SK-N-SH (cell line): ENCODE data around the gene TARS3. TPM values are rescaled to one million over a fixed set of nuclear protein-coding genes. Genes with fewer than 3 reads are reported as not detected.

ENCODE experiments used
- CTCF ChIA-PET: fragments of 300-600, 350-600 bp; formaldehyde crosslinking; extraction: SDS; loops from one replicate; lab custom pipeline; 2021; lab: Yijun Ruan, JAX
- POLR2A ChIA-PET: fragments of 350-600 bp; sonication (Branson Sonifier 250); formaldehyde crosslinking; extraction: SDS; loops from one replicate; lab custom pipeline; 2020; ENCODE audit warnings: antibody characterized with exemption, inconsistent platforms; lab: Yijun Ruan, JAX
- DNase-seq: peaks from one replicate; pipeline ENCODE4 v3.0.0; 2012
- H2AFZ ChIP-seq: fragments of 200-600 bp; sonication (generic); 2 replicates; pipeline ENCODE4 v1.8.1; 2016; ENCODE audit warnings: antibody characterized with exemption, mild to moderate bottlenecking, low read depth
- H3F3A ChIP-seq: fragments of 200-600 bp; sonication (generic); replicated peaks from 2 replicates; pipeline ENCODE3; 2016; ENCODE audit warnings: antibody characterized with exemption, mild to moderate bottlenecking; ENCODE audit not compliant: insufficient read depth
- H3K27ac ChIP-seq, 2 experiments: fragments of 200-500 bp in 1 of 2; fragments of 200-600 bp in 1 of 2; sonication (Bioruptor generic) in 1 of 2; sonication (generic), shearing (Covaris generic) in 1 of 2; 2 replicates each; pipeline versions ENCODE4 v1.5.1 to v1.6.1; 2014 to 2016; ENCODE audit warnings: low read depth in 2 of 2, inconsistent platforms in 1 of 2, low read length in 1 of 2, mild to moderate bottlenecking in 1 of 2, mixed read lengths in 1 of 2
- H3K27me3 ChIP-seq: fragments of 200-600 bp; sonication (generic), shearing (Covaris generic); 2 replicates; pipeline ENCODE4 v1.6.1; 2016; ENCODE audit warnings: mixed run types; ENCODE audit not compliant: insufficient read depth
- H3K36me3 ChIP-seq, 2 experiments: fragments of 200-500 bp in 1 of 2; fragments of 200-600 bp in 1 of 2; sonication (Bioruptor generic) in 1 of 2; sonication (generic) in 1 of 2; replicated peaks in 1 of 2; 2 replicates each; pipeline versions ENCODE3 to v1.5.1; 2014 to 2016; ENCODE audit warnings: low read length in 1 of 2, mild to moderate bottlenecking in 1 of 2; ENCODE audit not compliant: insufficient read depth in 2 of 2, control insufficient read depth in 1 of 2
- H3K4me1 ChIP-seq, 2 experiments: fragments of 200-500 bp in 1 of 2; fragments of 200-600 bp in 1 of 2; sonication (Bioruptor generic) in 1 of 2; sonication (generic), shearing (Covaris generic) in 1 of 2; 2 replicates each; pipeline versions ENCODE4 v1.5.1 to v1.6.1; 2014 to 2016; ENCODE audit warnings: low read depth in 1 of 2, low read length in 1 of 2, mixed run types in 1 of 2; ENCODE audit not compliant: insufficient read depth in 2 of 2, control insufficient read depth in 1 of 2
- H3K4me2 ChIP-seq: fragments of 200-600 bp; sonication (generic), shearing (Covaris generic); 2 replicates; pipeline ENCODE4 v1.6.1; 2017; ENCODE audit warnings: mixed run types
- H3K4me3 ChIP-seq, 2 experiments: fragments of 200-500 bp in 1 of 2; fragments of 200-600 bp in 1 of 2; sonication (Bioruptor generic) in 1 of 2; sonication (generic), shearing (Covaris generic) in 1 of 2; 2 replicates each; pipeline versions ENCODE4 v1.5.1 to v1.8.1; 2014 to 2016; ENCODE audit warnings: low read depth in 2 of 2, inconsistent platforms in 1 of 2, low read length in 1 of 2, mild to moderate bottlenecking in 1 of 2, mixed read lengths in 1 of 2, moderate library complexity in 1 of 2
- H3K79me2 ChIP-seq: fragments of 200-600 bp; sonication (generic); 2 replicates; pipeline ENCODE4 v1.8.1; 2017; ENCODE audit warnings: mild to moderate bottlenecking; ENCODE audit not compliant: insufficient read depth
- H3K9ac ChIP-seq: fragments of 200-600 bp; sonication (generic); 2 replicates; pipeline ENCODE4 v1.6.1; 2017; ENCODE audit warnings: mixed run types
- H3K9me2 ChIP-seq: fragments of 200-600 bp; sonication (generic); 2 replicates; pipeline ENCODE4 v1.6.1; 2017; ENCODE audit warnings: mixed run types
- H3K9me3 ChIP-seq: fragments of 200-600 bp; sonication (generic); 2 replicates; pipeline ENCODE4 v1.6.1; 2017; ENCODE audit warnings: mixed run types, mild to moderate bottlenecking, moderate library complexity
- H4K20me1 ChIP-seq: fragments of 200-600 bp; sonication (generic); 2 replicates; pipeline ENCODE4 v1.6.1; 2017; ENCODE audit warnings: mild to moderate bottlenecking, mixed run types; ENCODE audit not compliant: insufficient read depth
- CTCF ChIP-seq: fragments of 200-600 bp; sonication (generic); IDR thresholded peaks from 2 replicates; pipeline ENCODE4 v1.6.1; 2017; ENCODE audit warnings: antibody characterized with exemption, mild to moderate bottlenecking, moderate library complexity
- ELF1 ChIP-seq: IDR thresholded peaks from 2 replicates; pipeline ENCODE4 v1.4.0; 2012
- EP300 ChIP-seq, 2 experiments: IDR thresholded peaks; 2 replicates each; pipeline versions ENCODE4 v1.4.0 to v1.6.1; 2012; ENCODE audit warnings: borderline replicate concordance in 1 of 2, low read depth in 1 of 2, low read length in 1 of 2
- FOXM1 ChIP-seq: IDR thresholded peaks from 2 replicates; pipeline ENCODE4 v1.4.0; 2012; ENCODE audit warnings: low read depth, mild to moderate bottlenecking
- GABPA ChIP-seq: IDR thresholded peaks from 2 replicates; pipeline ENCODE4 v1.4.0; 2012; ENCODE audit warnings: low read depth, mild to moderate bottlenecking
- IRF3 ChIP-seq: fragments of 150-350 bp; IDR thresholded peaks from 2 replicates; pipeline ENCODE4 v1.6.1; 2016; ENCODE audit warnings: mild to moderate bottlenecking, low read depth, low read length
- MXI1 ChIP-seq: IDR thresholded peaks from 2 replicates; pipeline ENCODE4 v1.6.1; 2012; ENCODE audit warnings: mild to moderate bottlenecking, low read depth, low read length, improper control_type of control experiment
- NRF1 ChIP-seq: IDR thresholded peaks from 2 replicates; pipeline ENCODE4 v1.6.1; 2012; ENCODE audit warnings: low read depth, mild to moderate bottlenecking, low read length
- PBX3 ChIP-seq: IDR thresholded peaks from 2 replicates; pipeline ENCODE4; 2012
- POLR2AphosphoS5 ChIP-seq: IDR thresholded peaks from 2 replicates; pipeline ENCODE4 v1.6.1; 2012; ENCODE audit warnings: low read depth, low read length
- SMC3 ChIP-seq: IDR thresholded peaks from 2 replicates; pipeline ENCODE4 v1.6.1; 2012; ENCODE audit warnings: low read depth, low read length, improper control_type of control experiment
- TAF1 ChIP-seq: IDR thresholded peaks from 2 replicates; pipeline ENCODE4 v1.6.1; 2012; ENCODE audit warnings: low read depth, mild to moderate bottlenecking, low read length, moderate library complexity, borderline replicate concordance
- USF1 ChIP-seq: IDR thresholded peaks from 2 replicates; pipeline ENCODE4 v1.4.0; 2012; ENCODE audit warnings: low read depth, borderline replicate concordance
- ZBTB33 ChIP-seq: IDR thresholded peaks from 2 replicates; pipeline ENCODE4 v1.4.0; 2012; ENCODE audit warnings: low read depth, borderline replicate concordance
- WGBS: methylation state at CpG from one replicate; pipeline ENCODE4 v1.1.6; 2017; ENCODE audit warnings: low lambda C conversion rate; 5-methylcytosine and 5-hydroxymethylcytosine counted together
- polyA plus RNA-seq, 3 experiments: library from polyadenylated mRNA; depleted of rRNA; stranded (reverse); fragments of >200 nt; gene quantifications; 2 replicates each; pipeline ENCODE4 v1.2.3, GENCODE V29; 2012

The TARS3 gene
- polyA plus RNA-seq, 1 of the 3 experiments (the other 2 are of a cell fraction), result 3.5 TPM

- Histone ChIP-seq H3K4me2 (no peak overlapping the region), H3K4me1 (peaks cover 0 to 76% of the 10 kb centered on the region in 2 experiments; a peak in 2 of 4 replicates), H4K20me1 (no peaks in the 10 kb centered on the region), H3K36me3 (no peaks in the 10 kb centered on the region), H3K9me2 (no peaks in the 10 kb centered on the region), H3K9ac (no peak overlapping the region), H3K9me3 (no peaks in the 10 kb centered on the region), H3K27me3 (no peaks in the 10 kb centered on the region), H3K79me2 (no peaks in the 10 kb centered on the region), H2AFZ (no peak overlapping the region), H3F3A (no peaks in the 10 kb centered on the region), H3K4me3 (no peak overlapping the region), H3K27ac (no peak overlapping the region)
- TF ChIP-seq POLR2AphosphoS5 (no peak), PBX3 (no peak), EP300 (IDR thresholded peaks at IDR 0.05; ENCODE audit: borderline replicate concordance in 1 of 2, low read depth in 1 of 2, low read length in 1 of 2) (no peak), IRF3 (no peak), NRF1 (no peak), FOXM1 (no peak), ZBTB33 (no peak), MXI1 (no peak)
- 77% methylated on average over 23 of the region's 25 CpGs for WGBS
- no peak for DNase-seq
- POLR2A ChIA-PET, result no interaction called here
- CTCF ChIA-PET, result interaction anchor here (0.8 to 2.5 kb wide), 3 partner anchors 9 to 26 kb away, joined by 3 to 8 read pairs (median 6); no protein-coding TSS in a partner anchor
Measured at GRCh38 chr15:101615986-101616848, 108.1 kb downstream of the TARS3 start.

GRCh38 chr15:101615414-101615985, 108.8 kb downstream of the TARS3 start:
- no peaks in the 10 kb centered on the region for H3F3A ChIP-seq
- no peaks in the 10 kb centered on the region for H3K79me2 ChIP-seq
- H3K4me1 ChIP-seq, result peaks cover 0 to 76% of the 10 kb centered on the region in 2 experiments; a peak in 2 of 4 replicates
- H2AFZ ChIP-seq, result no peak overlapping the region
- H3K36me3 ChIP-seq, result no peaks in the 10 kb centered on the region
- H3K27ac ChIP-seq, result no peak overlapping the region
- no peaks in the 10 kb centered on the region for H3K9me2 ChIP-seq
- H3K4me2 ChIP-seq, result no peak overlapping the region
- H3K9me3 ChIP-seq, result no peaks in the 10 kb centered on the region
- no peak overlapping the region for H3K9ac ChIP-seq
- H3K4me3 ChIP-seq, result no peak overlapping the region
- POLR2A ChIA-PET, result no interaction called here
- no peaks in the 10 kb centered on the region for H4K20me1 ChIP-seq
- TF ChIP-seq ELF1, result no peak
- TF ChIP-seq GABPA, result no peak
- no peak for TF ChIP-seq TAF1
- no peak for TF ChIP-seq SMC3
- no peak for TF ChIP-seq CTCF
- no peak for TF ChIP-seq USF1
- TF ChIP-seq, all 33 proteins: peak for 0
- no peaks in the 10 kb centered on the region for H3K27me3 ChIP-seq
- CTCF ChIA-PET, result interaction anchor here (0.7 to 1.5 kb wide), 2 partner anchors 25 to 128 kb away, joined by 3 read pairs; no protein-coding TSS in a partner anchor
- 78% methylated on average over 6 of the region's 15 CpGs for WGBS
- DNase-seq, result no peak
